ENCODE measurements around the gene C1QL4. TPM values are rescaled to one million over a fixed set of nuclear protein-coding genes. Genes with fewer than 3 reads are reported as not detected.
"Not testable (repeated sequence)": the region's sequence is repeated elsewhere in the genome, so short reads cannot be mapped to it uniquely, and the experiment has no call there.

C1QL4 gene
- total RNA-seq, 1 experiment from 2014 or later, result 3.6 TPM

DNA sequence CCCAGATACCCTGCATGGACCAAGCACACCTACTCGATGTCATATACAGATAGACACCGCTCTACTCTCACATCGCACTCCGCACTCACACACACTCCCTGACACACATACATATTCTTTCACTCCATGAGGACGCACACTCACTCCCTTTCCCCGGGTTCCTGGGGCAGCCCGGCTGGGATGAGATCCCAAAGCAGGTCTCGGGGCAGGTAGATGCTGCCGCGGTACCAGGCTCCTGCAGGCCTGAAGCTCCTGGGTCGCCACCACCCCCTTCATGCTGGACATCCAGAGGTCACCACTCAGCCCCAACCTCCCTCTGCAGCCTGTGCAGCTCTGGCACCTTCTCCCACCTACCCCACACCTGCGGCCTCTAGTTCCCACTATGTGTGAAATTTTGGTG lies 2.3 kb downstream of the C1QL4 start:
- peaks cover 32% of the 10 kb centered on the region for H3K4me1 Mint-ChIP-seq (ENCODE audit: low read depth, unreplicated experiment)

DNA sequence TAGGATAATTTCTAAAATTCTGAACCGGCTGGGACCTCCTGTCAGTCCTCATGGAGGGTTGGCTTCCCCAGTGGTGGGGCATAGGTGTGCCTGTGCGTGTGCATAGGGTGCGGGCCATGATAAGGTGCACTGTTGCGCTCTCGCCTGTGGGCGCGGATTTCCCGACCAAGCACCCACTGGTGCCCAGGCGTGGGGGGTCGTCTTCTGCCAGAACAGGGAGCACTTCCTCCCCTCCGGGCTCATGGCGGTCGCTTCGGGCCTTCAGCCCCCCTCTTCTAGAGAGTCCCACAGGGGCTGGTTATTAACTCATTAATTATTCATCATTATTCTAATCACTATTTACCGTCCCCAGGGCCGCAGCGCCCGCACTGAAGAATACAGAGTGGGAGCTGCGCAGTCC lies 2.8 kb downstream of the C1QL4 start:
- Mint-ChIP-seq H3K4me1 (ENCODE audit: low read depth, unreplicated experiment) (peaks cover 32% of the 10 kb centered on the region), H3K27ac (ENCODE audit: unreplicated experiment) (no peak overlapping the region), H3K36me3 (ENCODE audit: insufficient read depth, unreplicated experiment) (peaks cover 8% of the 10 kb centered on the region), H3K9me3 (ENCODE audit: unreplicated experiment) (no peaks in the 10 kb centered on the region), H3K27me3 (ENCODE audit: insufficient read depth, unreplicated experiment) (no peaks in the 10 kb centered on the region), H3K4me3 (ENCODE audit: unreplicated experiment) (no peak overlapping the region)
- 0 out of 2 replicates have a peak, but pooled peaks cover 1% of the 10 kb centered on the region for H3K36me3 ChIP-seq (ENCODE audit: control insufficient read depth, insufficient read depth, low read length)
- DNase-seq, result no peak
- BruUV-seq (replicated peaks), result no TSS peak
- TF ChIP-seq, protein P1, sequence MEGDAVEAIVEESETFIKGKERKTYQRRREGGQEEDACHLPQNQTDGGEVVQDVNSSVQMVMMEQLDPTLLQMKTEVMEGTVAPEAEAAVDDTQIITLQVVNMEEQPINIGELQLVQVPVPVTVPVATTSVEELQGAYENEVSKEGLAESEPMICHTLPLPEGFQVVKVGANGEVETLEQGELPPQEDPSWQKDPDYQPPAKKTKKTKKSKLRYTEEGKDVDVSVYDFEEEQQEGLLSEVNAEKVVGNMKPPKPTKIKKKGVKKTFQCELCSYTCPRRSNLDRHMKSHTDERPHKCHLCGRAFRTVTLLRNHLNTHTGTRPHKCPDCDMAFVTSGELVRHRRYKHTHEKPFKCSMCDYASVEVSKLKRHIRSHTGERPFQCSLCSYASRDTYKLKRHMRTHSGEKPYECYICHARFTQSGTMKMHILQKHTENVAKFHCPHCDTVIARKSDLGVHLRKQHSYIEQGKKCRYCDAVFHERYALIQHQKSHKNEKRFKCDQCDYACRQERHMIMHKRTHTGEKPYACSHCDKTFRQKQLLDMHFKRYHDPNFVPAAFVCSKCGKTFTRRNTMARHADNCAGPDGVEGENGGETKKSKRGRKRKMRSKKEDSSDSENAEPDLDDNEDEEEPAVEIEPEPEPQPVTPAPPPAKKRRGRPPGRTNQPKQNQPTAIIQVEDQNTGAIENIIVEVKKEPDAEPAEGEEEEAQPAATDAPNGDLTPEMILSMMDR (IDR thresholded peaks at IDR 0.05; ENCODE audit: insufficient read depth in 1 of 2, low read depth in 1 of 2, low read length in 1 of 2, severe bottlenecking in 1 of 2, unreplicated experiment in 1 of 2), result no peak
- no peak overlapping the region for H3K4me3 ChIP-seq (ENCODE audit: low read depth, low read length)
- no peaks in the 10 kb centered on the region for H3K9me3 ChIP-seq
- intact Hi-C loops (cut with micrococcal nuclease; ENCODE audit: unreplicated experiment), result no loop called here
- POLR2A ChIA-PET, result no interaction called here
- peaks cover 27% of the 10 kb centered on the region for H3K4me1 ChIP-seq
- no peaks in the 10 kb centered on the region for H3K27me3 ChIP-seq (replicated peaks; ENCODE audit: control insufficient read depth, insufficient read depth, low read length)
- CTCF ChIA-PET, result interaction anchor here (1.2 to 1.6 kb wide), 3 partner anchors 13 to 37 kb away, joined by 3 to 14 read pairs (median 3); partner anchors contain the start of gene DNAJC22

More for the DNA sequence above, 2.3 kb downstream of the C1QL4 start:
- intact Hi-C loops (cut with micrococcal nuclease; ENCODE audit: unreplicated experiment), result no loop called here
- Histone ChIP-seq H3K4me3 (ENCODE audit: low read depth, low read length) (no peak overlapping the region), H3K4me1 (peaks cover 27% of the 10 kb centered on the region), H3K27me3 (replicated peaks; ENCODE audit: control insufficient read depth, insufficient read depth, low read length) (no peaks in the 10 kb centered on the region), H3K9me3 (no peaks in the 10 kb centered on the region), H3K36me3 (ENCODE audit: control insufficient read depth, insufficient read depth, low read length) (no peaks in the 10 kb centered on the region)
- TF ChIP-seq, protein P1 (IDR thresholded peaks at IDR 0.05; ENCODE audit: insufficient read depth in 1 of 2, low read depth in 1 of 2, low read length in 1 of 2, severe bottlenecking in 1 of 2, unreplicated experiment in 1 of 2), result no peak
- no peak for DNase-seq
- no peak overlapping the region for H3K27ac Mint-ChIP-seq (ENCODE audit: unreplicated experiment)
- ChIA-PET POLR2A (no interaction called here), CTCF (interaction anchor here (1.2 to 1.6 kb wide), 3 partner anchors 13 to 37 kb away, joined by 3 to 14 read pairs (median 3); partner anchors contain the start of gene DNAJC22)
- no TSS peak for BruUV-seq (replicated peaks)
- H3K36me3 Mint-ChIP-seq (ENCODE audit: insufficient read depth, unreplicated experiment), result peaks cover 8% of the 10 kb centered on the region
- no peaks in the 10 kb centered on the region for H3K27me3 Mint-ChIP-seq (ENCODE audit: insufficient read depth, unreplicated experiment)
- H3K4me3 Mint-ChIP-seq (ENCODE audit: unreplicated experiment), result no peak overlapping the region
- no peaks in the 10 kb centered on the region for H3K9me3 Mint-ChIP-seq (ENCODE audit: unreplicated experiment)

DNA sequence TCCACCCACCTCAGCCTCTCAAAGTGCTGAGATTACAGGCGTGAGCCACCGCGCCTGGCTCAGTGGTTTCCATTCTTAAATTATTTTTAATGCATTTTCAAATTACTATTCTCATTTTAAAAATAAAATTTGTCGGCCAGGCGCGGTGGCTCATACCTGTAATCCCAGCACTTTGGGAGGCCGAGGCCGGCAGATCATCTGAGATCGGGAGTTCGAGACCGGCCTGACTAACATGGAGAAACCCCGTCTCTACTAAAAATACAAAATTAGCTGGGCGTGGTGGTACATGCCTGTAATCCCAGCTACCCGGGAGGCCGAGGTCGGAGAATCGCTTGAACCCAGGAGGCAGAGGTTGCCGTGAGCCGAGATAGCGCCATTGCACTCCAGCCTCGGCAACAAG lies 3.2 kb downstream of the C1QL4 start:
- H3K27me3 ChIP-seq (replicated peaks; ENCODE audit: control insufficient read depth, insufficient read depth, low read length); H3K9me3 ChIP-seq; H3K27ac Mint-ChIP-seq (ENCODE audit: unreplicated experiment); H3K4me3 ChIP-seq (ENCODE audit: low read depth, low read length); DNase-seq; H3K9me3 Mint-ChIP-seq (ENCODE audit: unreplicated experiment); H3K27me3 Mint-ChIP-seq (ENCODE audit: insufficient read depth, unreplicated experiment); intact Hi-C loops (cut with micrococcal nuclease; ENCODE audit: unreplicated experiment); H3K4me3 Mint-ChIP-seq (ENCODE audit: unreplicated experiment); BruUV-seq (replicated peaks); H3K36me3 ChIP-seq (ENCODE audit: control insufficient read depth, insufficient read depth, low read length): not testable (repeated sequence)
- Mint-ChIP-seq H3K36me3 (ENCODE audit: insufficient read depth, unreplicated experiment) (peaks cover 13% of the 10 kb centered on the region), H3K4me1 (ENCODE audit: low read depth, unreplicated experiment) (peaks cover 32% of the 10 kb centered on the region)
- ChIA-PET POLR2A (interaction anchor here (0.7 kb wide), 1 partner anchor 11 kb away, joined by 11 read pairs; the partner anchor contains the start of gene TROAP), CTCF (interaction anchor here (0.6 to 4.0 kb wide), 2 partner anchors 13 to 51 kb away, joined by 3 to 153 read pairs; partner anchors contain the start of gene DNAJC22)
- peaks cover 27% of the 10 kb centered on the region for H3K4me1 ChIP-seq
